ENCODE results near the gene CDH23. TPM values are rescaled to one million over a fixed set of nuclear protein-coding genes. Genes with fewer than 3 reads are reported as not detected.

Gene CDH23
- total and polyA plus RNA-seq, 9 of the 15 experiments (the other 6 are each of a cell fraction or from before 2014, with no cell fraction given), result 0.18 to 1.2 (median 0.47) TPM

GRCh38 chr10:71638064-71638821, 241.5 kb downstream of the CDH23 start (continued):
- TF ChIP-seq, protein P1, sequence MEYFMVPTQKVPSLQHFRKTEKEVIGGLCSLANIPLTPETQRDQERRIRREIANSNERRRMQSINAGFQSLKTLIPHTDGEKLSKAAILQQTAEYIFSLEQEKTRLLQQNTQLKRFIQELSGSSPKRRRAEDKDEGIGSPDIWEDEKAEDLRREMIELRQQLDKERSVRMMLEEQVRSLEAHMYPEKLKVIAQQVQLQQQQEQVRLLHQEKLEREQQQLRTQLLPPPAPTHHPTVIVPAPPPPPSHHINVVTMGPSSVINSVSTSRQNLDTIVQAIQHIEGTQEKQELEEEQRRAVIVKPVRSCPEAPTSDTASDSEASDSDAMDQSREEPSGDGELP (CRISPR knock-in tag; IDR thresholded peaks at IDR 0.05; ENCODE audit: borderline replicate concordance), result peak; percentile 97
- TF ChIP-seq MAFG (tag; conservative IDR thresholded peaks at IDR 0.05), result no peak
- TF ChIP-seq DPF2 (IDR thresholded peaks at IDR 0.05), result peak; percentile 14; the same call in 1 of the 2 replicates
- no peak for TF ChIP-seq SMAD3 (CRISPR knock-in tag; conservative IDR thresholded peaks at IDR 0.05)
- peak; percentile 71 for TF ChIP-seq PHF20 (IDR thresholded peaks at IDR 0.05; ENCODE audit: partially characterized antibody)
- no peak for TF ChIP-seq SMARCB1 (IDR thresholded peaks at IDR 0.05; ENCODE audit: insufficient read length, low read depth)
- no peak for TF ChIP-seq POLR3A (IDR thresholded peaks at IDR 0.05; ENCODE audit: borderline replicate concordance, extremely low read depth, insufficient read depth, insufficient read length)
- TF ChIP-seq ZNF395 (CRISPR knock-in tag; IDR thresholded peaks at IDR 0.05), result peak; percentile 53; the same call in 1 of the 2 replicates
- TF ChIP-seq EWSR1 (IDR thresholded peaks at IDR 0.05; ENCODE audit: borderline replicate concordance, low read depth, partially characterized antibody), result no peak
- no peak for TF ChIP-seq NELFE (IDR thresholded peaks at IDR 0.05; ENCODE audit: insufficient read depth, insufficient read length)
- TF ChIP-seq MEF2A (IDR thresholded peaks at IDR 0.05; ENCODE audit: control insufficient read depth, low read depth, low read length), result no peak
- TF ChIP-seq NR4A1 (CRISPR knock-in tag; IDR thresholded peaks at IDR 0.05), result no peak; the same call in 1 of the 2 replicates
- TF ChIP-seq NR4A1 (tag; IDR thresholded peaks at IDR 0.05), result peak; percentile 69
- peak; percentile 99 for TF ChIP-seq SMARCA5 (IDR thresholded peaks at IDR 0.05)
- no peak for TF ChIP-seq ILK (tag; IDR thresholded peaks at IDR 0.05; ENCODE audit: borderline replicate concordance, low read depth)
- no peak for TF ChIP-seq SRSF7 (optimal IDR thresholded peaks at IDR 0.05; ENCODE audit: low read depth, low read length)
- TF ChIP-seq ZNF707 (CRISPR knock-in tag; conservative IDR thresholded peaks at IDR 0.05), result no peak
- TF ChIP-seq ZNF764 (CRISPR knock-in tag; IDR thresholded peaks at IDR 0.05; ENCODE audit: low read depth), result no peak
- no peak for TF ChIP-seq PRMT5 (CRISPR knock-in tag; IDR thresholded peaks at IDR 0.05)
- TF ChIP-seq RBM39 (optimal IDR thresholded peaks at IDR 0.05; ENCODE audit: low read depth, low read length), result peak; percentile 50
- no peak for TF ChIP-seq ELF4 (CRISPR knock-in tag; IDR thresholded peaks at IDR 0.05)
- no peak for TF ChIP-seq NR3C1 (CRISPR knock-in tag; IDR thresholded peaks at IDR 0.05)
- 0 out of 2 replicates have a peak, but pooled peaks have one; percentile 6 for TF ChIP-seq TAL1 (IDR thresholded peaks at IDR 0.05)
- TF ChIP-seq TSHZ1 (CRISPR knock-in tag; IDR thresholded peaks at IDR 0.05), result no peak
